ENCODE measurements around the gene MRGPRX4.
"Not testable (repeated sequence)": the region's sequence is repeated elsewhere in the genome, so short reads cannot be mapped to it uniquely, and the experiment has no call there.

The MRGPRX4 gene

GRCh38 chr11:18172666-18173065, at the start of gene MRGPRX4:
Gene MRGPRX4 (plus strand): TSS chr11:18172837. CDS start chr11:18173257, 420 bp downstream.
- no peak for DNase-seq (ENCODE audit: low read depth)

GRCh38 chr11:18131115-18131514, 41.5 kb upstream of the MRGPRX4 start:
- DNase-seq (ENCODE audit: low read depth): not testable (repeated sequence)

- no peak for DNase-seq (ENCODE audit: low read depth)
Observed at GRCh38 chr11:18132341-18132740, 40.3 kb upstream of the MRGPRX4 start, which contains the start of gene MRGPRX3. Gene MRGPRX3 (plus strand): TSS chr11:18132571. CDS start chr11:18137203, 4,632 bp downstream.

GRCh38 chr11:18135308-18135707, 37.3 kb upstream of the MRGPRX4 start:
- DNase-seq (ENCODE audit: low read depth): no peak

- no peak for DNase-seq (ENCODE audit: low read depth)
Observed at GRCh38 chr11:18137186-18137800, 35.3 kb upstream of the MRGPRX4 start.

GRCh38 chr11:18140145-18140544, 32.5 kb upstream of the MRGPRX4 start:
- no peak for DNase-seq (ENCODE audit: low read depth)

- no peak for DNase-seq (ENCODE audit: low read depth)
Observed at GRCh38 chr11:18144243-18144642, 28.4 kb upstream of the MRGPRX4 start.

- DNase-seq (ENCODE audit: low read depth): no peak
Observed at GRCh38 chr11:18145025-18145424, 27.6 kb upstream of the MRGPRX4 start.

GRCh38 chr11:18145837-18146236, 26.8 kb upstream of the MRGPRX4 start:
- no peak for DNase-seq (ENCODE audit: low read depth)

GRCh38 chr11:18151581-18151980, 21.1 kb upstream of the MRGPRX4 start:
- DNase-seq (ENCODE audit: low read depth): no peak

- no peak for DNase-seq (ENCODE audit: low read depth)
Observed at GRCh38 chr11:18168372-18168771, 4.3 kb upstream of the MRGPRX4 start.

- DNase-seq (ENCODE audit: low read depth): no peak
Observed at GRCh38 chr11:18171377-18172000, 1.1 kb upstream of the MRGPRX4 start.

- no peak for DNase-seq (ENCODE audit: low read depth)
Observed at GRCh38 chr11:18173225-18173866, 709 bp downstream of the MRGPRX4 start.

GRCh38 chr11:18188796-18189195, 16.2 kb downstream of the MRGPRX4 start:
- DNase-seq (ENCODE audit: low read depth): no peak

- DNase-seq (ENCODE audit: low read depth): not testable (repeated sequence)
Observed at GRCh38 chr11:18189476-18190245, 17.0 kb downstream of the MRGPRX4 start.

- no peak for DNase-seq (ENCODE audit: low read depth)
Observed at GRCh38 chr11:18191376-18191775, 18.7 kb downstream of the MRGPRX4 start.

GRCh38 chr11:18193010-18193409, 20.4 kb downstream of the MRGPRX4 start:
- DNase-seq (ENCODE audit: low read depth): no peak

GRCh38 chr11:18196532-18196931, 23.9 kb downstream of the MRGPRX4 start:
- no peak for DNase-seq (ENCODE audit: low read depth)

- DNase-seq (ENCODE audit: low read depth): not testable (repeated sequence)
Observed at GRCh38 chr11:18197738-18198137, 25.1 kb downstream of the MRGPRX4 start.

GRCh38 chr11:18203723-18204122, 31.1 kb downstream of the MRGPRX4 start:
- DNase-seq (ENCODE audit: low read depth): no peak

- DNase-seq (ENCODE audit: low read depth): no peak
Observed at GRCh38 chr11:18204220-18204619, 31.6 kb downstream of the MRGPRX4 start.

GRCh38 chr11:18204771-18205170, 32.1 kb downstream of the MRGPRX4 start:
- DNase-seq (ENCODE audit: low read depth): no peak

GRCh38 chr11:18209058-18209457, 36.4 kb downstream of the MRGPRX4 start:
- no peak for DNase-seq (ENCODE audit: low read depth)

All from fibroblast of gingiva (primary cell).